Psoas muscle (tissue), 8 donors: ENCODE data around the gene MDC1. TPM values are rescaled to one million over a fixed set of nuclear protein-coding genes. Genes with fewer than 3 reads are reported as not detected.

Experiments
- ATAC-seq, 4 donors: fragments of 200-7000 bp; cut with Tn5 transposase; one replicate each; pipeline ENCODE4 v1.9.1; 2020; ENCODE audit warnings: moderate library complexity in 3 of 4, mild to moderate bottlenecking in 2 of 4
- DNase-seq, 2 donors: peaks; one replicate each; pipeline ENCODE4 v3.0.0-alpha.2; 2020
- H3K27ac ChIP-seq: fragments of 200-600 bp; one replicate; pipeline ENCODE4 v1.8.0; 2022
- H3K27me3 ChIP-seq, 3 donors: fragments of 200-600 bp in 1 of 3; one replicate each; pipeline versions ENCODE4 v1.6.1 to v1.8.0; 2013 to 2022; ENCODE audit warnings: low read length in 2 of 3, mild to moderate bottlenecking in 2 of 3, moderate library complexity in 1 of 3; ENCODE audit not compliant: insufficient read depth in 3 of 3
- H3K36me3 ChIP-seq, 2 donors: fragments of 200-600 bp in 1 of 2; one replicate each; pipeline versions ENCODE4 v1.6.1 to v1.8.0; 2013 to 2022; ENCODE audit warnings: low read depth in 1 of 2, mild to moderate bottlenecking in 1 of 2, moderate library complexity in 1 of 2; ENCODE audit not compliant: insufficient read depth in 1 of 2
- H3K4me1 ChIP-seq: fragments of 200-600 bp; one replicate; pipeline ENCODE4 v1.8.0; 2022
- H3K4me3 ChIP-seq: fragments of 200-600 bp; one replicate; pipeline ENCODE4 v1.8.0; 2022; ENCODE audit warnings: mild to moderate bottlenecking
- H3K9me3 ChIP-seq: fragments of 200-600 bp; one replicate; pipeline ENCODE4 v1.8.0; 2022
- WGBS, 3 donors: extraction: QIAGEN DNeasy Blood & Tissue Kit; methylation state at CpG; one replicate each; pipeline versions ENCODE4 v1.1.6 to v1.1.7; 2013; 5-methylcytosine and 5-hydroxymethylcytosine counted together
- intact Hi-C, 2 donors: fragments of 100-400 bp; cut with DNase I; formaldehyde crosslinking; loops; one replicate each; pipeline versions ENCODE4 v1.11.0 to v1.14.2; 2022
- polyA plus RNA-seq, 3 donors: library from polyadenylated mRNA; stranded (reverse); fragments of 200-250 nt; gene quantifications; one replicate each; pipeline ENCODE4 v1.2.3, GENCODE V29; 2013
- total RNA-seq, 4 donors: library from RNA; stranded (reverse); fragmentation: NEBNext Ultra II Directional in 2 of 4; extraction: Animal tissue kit (Norgen Biotek cat#: 25700) in 2 of 4; gene quantifications; one replicate each; pipeline versions ENCODE4 v1.2.1 to v1.2.4, GENCODE V29; 2021 to 2023
- TF ChIP-seq, protein P1 (sequence below): fragments of 200-600 bp; IDR thresholded peaks from one replicate; pipeline ENCODE4 v1.8.0; 2022; ENCODE audit warnings: antibody characterized with exemption
- donor health status: healthy with polysubstance abuse.
- donor health status: DM: no; HTN: no; CAD: no; lungs with moderate emphysema.
- donor health status: Bipolar disorder and iron deficiency.
- donor health status: healthy.
- donor health status: DM: yes; HTN: yes; CAD: no.
- donor health status: DM: no; HTN: no; CAD: no.
- donor health status: DM: no; HTN: no; CAD: no.
- donor health status: DM: yes; HTN: yes; CAD: no.

Gene MDC1
- total and polyA plus RNA-seq, 7 donors = 4.1 to 18.0 (median 12.7) TPM

DNA sequence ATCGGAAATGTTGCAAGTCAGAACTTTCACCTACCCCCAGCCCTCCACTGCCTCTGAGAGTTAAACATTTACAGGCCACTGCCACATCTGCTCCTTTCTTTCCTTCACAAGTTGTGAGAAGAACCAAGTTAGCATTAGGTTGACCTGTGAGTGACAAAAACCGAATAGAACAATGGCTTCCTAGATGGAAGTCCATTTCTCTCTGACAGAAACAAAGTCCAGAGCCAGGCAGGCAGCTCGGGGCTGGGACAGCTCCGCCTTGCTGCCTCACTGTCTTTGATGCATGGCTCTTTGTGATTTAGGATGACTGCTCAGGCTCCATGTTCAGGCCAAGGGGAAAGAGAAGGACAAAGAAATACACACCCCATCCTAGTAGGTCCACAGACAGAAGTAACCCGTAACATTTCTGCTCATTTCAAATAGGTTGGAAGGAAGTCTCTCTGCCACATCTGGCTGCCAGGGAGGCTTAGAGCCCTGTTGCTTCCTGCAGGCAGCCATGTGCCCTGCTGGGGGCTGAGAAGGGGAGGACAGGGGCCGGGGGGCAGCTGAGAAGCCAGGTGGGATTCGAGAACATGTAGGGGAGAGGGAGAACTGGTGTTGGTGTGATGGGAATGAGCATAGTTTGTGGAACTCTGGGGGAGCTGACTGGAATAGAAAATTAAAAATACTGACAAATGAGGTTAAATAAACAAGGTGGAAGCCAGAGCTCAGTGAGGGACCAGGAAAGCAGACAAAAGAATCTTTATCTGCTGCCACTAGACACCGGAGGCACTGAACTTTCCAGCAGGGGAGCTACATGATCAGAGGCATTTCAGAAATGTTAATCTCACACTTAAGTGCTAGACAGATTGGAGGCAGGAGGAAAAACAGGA lies 46.8 kb upstream of the MDC1 start:
- intact Hi-C loops = no loop called here
- Histone ChIP-seq H3K27ac (no peak overlapping the region), H3K27me3 (no peaks in the 10 kb centered on the region), H3K4me3 (no peak overlapping the region), H3K36me3 (no peaks in the 10 kb centered on the region), H3K4me1 (peaks cover 1% of the 10 kb centered on the region), H3K9me3 (no peaks in the 10 kb centered on the region)
- ATAC-seq (no peak), DNase-seq (no peak)
- TF ChIP-seq, protein P1, sequence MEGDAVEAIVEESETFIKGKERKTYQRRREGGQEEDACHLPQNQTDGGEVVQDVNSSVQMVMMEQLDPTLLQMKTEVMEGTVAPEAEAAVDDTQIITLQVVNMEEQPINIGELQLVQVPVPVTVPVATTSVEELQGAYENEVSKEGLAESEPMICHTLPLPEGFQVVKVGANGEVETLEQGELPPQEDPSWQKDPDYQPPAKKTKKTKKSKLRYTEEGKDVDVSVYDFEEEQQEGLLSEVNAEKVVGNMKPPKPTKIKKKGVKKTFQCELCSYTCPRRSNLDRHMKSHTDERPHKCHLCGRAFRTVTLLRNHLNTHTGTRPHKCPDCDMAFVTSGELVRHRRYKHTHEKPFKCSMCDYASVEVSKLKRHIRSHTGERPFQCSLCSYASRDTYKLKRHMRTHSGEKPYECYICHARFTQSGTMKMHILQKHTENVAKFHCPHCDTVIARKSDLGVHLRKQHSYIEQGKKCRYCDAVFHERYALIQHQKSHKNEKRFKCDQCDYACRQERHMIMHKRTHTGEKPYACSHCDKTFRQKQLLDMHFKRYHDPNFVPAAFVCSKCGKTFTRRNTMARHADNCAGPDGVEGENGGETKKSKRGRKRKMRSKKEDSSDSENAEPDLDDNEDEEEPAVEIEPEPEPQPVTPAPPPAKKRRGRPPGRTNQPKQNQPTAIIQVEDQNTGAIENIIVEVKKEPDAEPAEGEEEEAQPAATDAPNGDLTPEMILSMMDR = no peak
- 49 to 64% (median 61%) methylated on average over 8 of the region's 8 CpGs for WGBS, 3 donors

DNA sequence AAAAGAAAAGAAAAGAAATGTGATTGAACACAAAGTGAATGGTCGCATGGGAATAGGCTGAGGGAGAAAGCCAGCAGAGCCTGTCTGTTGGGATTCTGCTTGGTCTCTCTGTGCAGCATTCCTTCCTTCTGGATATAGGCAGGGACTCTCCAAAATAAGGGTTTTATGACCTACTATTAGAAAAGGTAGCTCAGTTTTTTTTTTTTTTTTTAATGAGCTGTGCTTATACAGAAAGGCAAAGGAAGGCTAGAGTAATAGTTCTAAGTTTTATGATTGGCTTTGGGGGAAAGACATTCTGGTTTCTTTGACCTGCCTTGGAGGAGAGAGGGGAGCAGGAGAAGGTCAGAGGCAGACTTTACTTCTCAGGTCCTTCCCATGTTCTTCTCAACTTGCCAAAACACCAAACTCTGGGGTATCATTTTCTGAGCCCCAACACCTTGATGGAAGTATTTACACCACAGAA lies 46.1 kb upstream of the MDC1 start:
- H3K27me3 ChIP-seq = no peaks in the 10 kb centered on the region
- no peak overlapping the region for H3K27ac ChIP-seq
- no peaks in the 10 kb centered on the region for H3K9me3 ChIP-seq
- DNase-seq (no peak), ATAC-seq (no peak)
- H3K36me3 ChIP-seq = no peaks in the 10 kb centered on the region
- H3K4me1 ChIP-seq = no peaks in the 10 kb centered on the region
- H3K4me3 ChIP-seq = no peak overlapping the region
- 97 to 100% (median 98%) methylated on average over 1 of the region's 1 CpG for WGBS, 3 donors
- TF ChIP-seq, protein P1 = no peak
- intact Hi-C loops = no loop called here

DNA sequence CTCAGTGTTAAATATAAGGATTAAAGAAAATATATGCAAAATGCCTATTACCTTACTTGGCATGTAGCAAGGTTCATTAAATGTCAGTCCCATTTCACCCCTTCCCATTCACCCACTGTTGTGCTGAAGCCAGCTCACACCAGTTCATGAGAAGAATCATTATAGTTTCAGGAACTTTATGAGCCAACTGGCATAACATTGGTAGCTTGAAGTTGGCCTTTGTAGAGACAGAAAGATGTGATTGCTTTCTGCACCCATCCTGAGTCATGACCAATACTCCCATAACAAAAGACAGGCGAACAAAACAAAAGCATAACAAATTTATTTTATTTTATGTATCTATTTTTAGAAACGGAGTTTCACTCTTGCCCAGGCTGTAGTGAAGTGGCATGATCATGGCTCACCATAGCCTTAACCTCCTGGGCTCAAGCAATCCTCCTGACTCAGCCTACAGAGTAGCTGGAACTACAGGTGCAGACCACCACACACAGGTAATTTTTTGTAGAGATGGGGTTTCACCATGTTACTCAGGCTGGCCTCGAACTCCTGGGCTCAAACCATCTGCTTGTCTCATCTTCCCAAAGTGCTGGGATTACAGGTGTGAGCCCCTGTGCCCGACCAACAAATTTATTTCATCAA lies 44.8 kb upstream of the MDC1 start:
- no peak for DNase-seq
- H3K4me3 ChIP-seq = no peak overlapping the region
- peaks cover 9% of the 10 kb centered on the region for H3K4me1 ChIP-seq
- 89 to 96% (median 93%) methylated on average over 4 of the region's 4 CpGs for WGBS, 3 donors
- intact Hi-C loops = no loop called here
- no peaks in the 10 kb centered on the region for H3K27me3 ChIP-seq
- TF ChIP-seq, protein P1 = no peak
- H3K9me3 ChIP-seq = no peaks in the 10 kb centered on the region
- no peak for ATAC-seq
- H3K36me3 ChIP-seq = no peaks in the 10 kb centered on the region
- H3K27ac ChIP-seq = no peak overlapping the region

- ATAC-seq = no peak
- Histone ChIP-seq H3K27ac (no peak overlapping the region), H3K9me3 (no peaks in the 10 kb centered on the region), H3K4me3 (no peak overlapping the region), H3K27me3 (no peaks in the 10 kb centered on the region), H3K36me3 (no peaks in the 10 kb centered on the region), H3K4me1 (peaks cover 9% of the 10 kb centered on the region)
- WGBS, 3 donors = 84 to 88% (median 87%) methylated on average over 8 of the region's 8 CpGs
- TF ChIP-seq, protein P1 = no peak
- intact Hi-C loops = no loop called here
- no peak for DNase-seq
Observed at GRCh38 chr6:30760549-30760948, 43.5 kb upstream of the MDC1 start.
